DOHH2 (cell line): ENCODE data around the gene CAMTA1.

Experiments used
- EZH2phosphoT487 ChIP-seq: fragments of 200-600 bp; sonication (generic); IDR thresholded peaks from 2 replicates; pipeline ENCODE4 v1.6.1; 2017; ENCODE audit warnings: borderline replicate concordance, mild to moderate bottlenecking, antibody characterized with exemption, low read length, moderate library complexity, mixed read lengths
- TF ChIP-seq, protein P1 (sequence below): fragments of 200-600 bp; sonication (generic); IDR thresholded peaks from one replicate; pipeline ENCODE4 v1.5.1; 2014; ENCODE audit warnings: antibody characterized with exemption, mild to moderate bottlenecking, low read depth, low read length; ENCODE audit not compliant: poor library complexity, severe bottlenecking

DNA sequence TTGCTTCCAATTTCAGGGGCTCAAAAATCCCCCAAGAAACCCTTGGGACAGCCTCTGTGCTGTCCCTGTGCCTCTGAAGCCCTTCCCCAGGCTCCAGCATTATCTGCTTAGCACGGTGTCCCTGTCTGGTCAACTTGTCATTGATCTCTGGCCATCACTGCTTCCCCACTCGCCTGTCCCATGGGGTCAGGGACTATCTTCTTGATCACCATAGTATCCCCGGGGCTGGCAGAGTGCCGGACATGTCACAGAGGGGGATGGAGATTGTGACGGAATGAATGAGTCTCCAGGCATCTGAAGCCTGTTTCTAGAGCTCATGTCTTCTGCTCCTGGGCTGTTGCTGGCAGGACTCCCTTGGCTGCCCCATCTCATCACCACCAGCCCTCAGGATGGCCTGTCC lies 886.4 kb downstream of the CAMTA1 start:
- TF ChIP-seq, protein P1, sequence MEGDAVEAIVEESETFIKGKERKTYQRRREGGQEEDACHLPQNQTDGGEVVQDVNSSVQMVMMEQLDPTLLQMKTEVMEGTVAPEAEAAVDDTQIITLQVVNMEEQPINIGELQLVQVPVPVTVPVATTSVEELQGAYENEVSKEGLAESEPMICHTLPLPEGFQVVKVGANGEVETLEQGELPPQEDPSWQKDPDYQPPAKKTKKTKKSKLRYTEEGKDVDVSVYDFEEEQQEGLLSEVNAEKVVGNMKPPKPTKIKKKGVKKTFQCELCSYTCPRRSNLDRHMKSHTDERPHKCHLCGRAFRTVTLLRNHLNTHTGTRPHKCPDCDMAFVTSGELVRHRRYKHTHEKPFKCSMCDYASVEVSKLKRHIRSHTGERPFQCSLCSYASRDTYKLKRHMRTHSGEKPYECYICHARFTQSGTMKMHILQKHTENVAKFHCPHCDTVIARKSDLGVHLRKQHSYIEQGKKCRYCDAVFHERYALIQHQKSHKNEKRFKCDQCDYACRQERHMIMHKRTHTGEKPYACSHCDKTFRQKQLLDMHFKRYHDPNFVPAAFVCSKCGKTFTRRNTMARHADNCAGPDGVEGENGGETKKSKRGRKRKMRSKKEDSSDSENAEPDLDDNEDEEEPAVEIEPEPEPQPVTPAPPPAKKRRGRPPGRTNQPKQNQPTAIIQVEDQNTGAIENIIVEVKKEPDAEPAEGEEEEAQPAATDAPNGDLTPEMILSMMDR, result no peak
- no peak for TF ChIP-seq EZH2phosphoT487
